Motor neuron (in vitro differentiated cells): ENCODE results near the gene PDIK1L. TPM values are rescaled to one million over a fixed set of nuclear protein-coding genes. Genes with fewer than 3 reads are reported as not detected.
"Not testable (repeated sequence)": the region's sequence is repeated elsewhere in the genome, so short reads cannot be mapped to it uniquely, and the experiment has no call there.

ENCODE experiments used
- ATAC-seq, 8 experiments: fragments of 200-7000 bp; cut with Tn5 transposase; replicated peaks in 6 of 8; 2 replicates each; pipeline ENCODE4 v1.8.0; 2021; ENCODE audit warnings: mild to moderate bottlenecking in 8 of 8, moderate library complexity in 8 of 8
- H3K27ac ChIP-seq, 2 donors: fragments of 250-450 bp; sonication (Bioruptor Pico); 2 replicates each; pipeline ENCODE4 v1.9.0; 2021; ENCODE audit warnings: antibody characterized with exemption in 2 of 2, mild to moderate bottlenecking in 2 of 2, moderate library complexity in 1 of 2
- H3K4me1 ChIP-seq, 2 donors: fragments of 250-450 bp; sonication (Bioruptor Pico); replicated peaks in 1 of 2; 2 replicates each; pipeline ENCODE4 v1.6.1; 2021; ENCODE audit warnings: antibody characterized with exemption in 2 of 2, mild to moderate bottlenecking in 2 of 2, moderate library complexity in 1 of 2
- H3K4me3 ChIP-seq, 5 donors: fragments of 250-450 bp; sonication (Bioruptor Pico); 2 replicates each; pipeline ENCODE4 v1.9.0; 2021; ENCODE audit warnings: antibody characterized with exemption in 5 of 5, mild to moderate bottlenecking in 5 of 5, moderate library complexity in 4 of 5
- WGBS, 10 experiments: fragments of 450-650 bp; shearing (Covaris generic); methylation state at CpG; one replicate each; pipeline ENCODE4 v1.0.0; 2022; 5-methylcytosine and 5-hydroxymethylcytosine counted together
- in situ Hi-C, 9 experiments: fragments of 400-800 bp; cut with MboI; loops; one replicate each; pipeline ENCODE4 v1.15.0; 2021; ENCODE audit warnings: low sequenced_read_pairs in 9 of 9, low pct_unique_long_range_greater_than_20kb in 2 of 9; ENCODE audit not compliant: unreplicated experiment in 9 of 9
- total RNA-seq, 8 experiments: library from RNA; unstranded; fragments of 300-600 nt; gene quantifications; 2 replicates each; pipeline versions ENCODE4 v1.2.3 to v1.2.4, GENCODE V29; 2022

The PDIK1L gene
- total RNA-seq, 8 experiments from 2014 or later = 1.7 to 33.5 (median 24.1) TPM

GRCh38 chr1:26094677-26095383 lies 16.8 kb upstream of the PDIK1L start:
- H3K4me3 ChIP-seq = no peak overlapping the region
- ATAC-seq = peak in 7 of 8 experiments; percentile 27 to 94 (median 70)
- peaks cover 12 to 16% of the 10 kb centered on the region in 2 donors for H3K4me1 ChIP-seq
- H3K27ac ChIP-seq = peak overlapping the region in 1 of 2 donors; percentile 4
- in situ Hi-C loops = no loop called here
- 0 to 92% (median 58%) methylated on average over 1 to 10 of the region's 17 CpGs; no CpG with 5 or more reads in 3 of the 10 experiments for WGBS, 10 experiments

- in situ Hi-C loops = no loop called here
- peaks cover 12 to 16% of the 10 kb centered on the region in 2 donors for H3K4me1 ChIP-seq
- H3K27ac ChIP-seq = no peak overlapping the region
- ATAC-seq = no peak
- H3K4me3 ChIP-seq = no peak overlapping the region
- WGBS, 10 experiments = 50 to 83% (median 75%) methylated on average over 1 to 2 of the region's 2 CpGs; no CpG with 5 or more reads in 3 of the 10 experiments
These were observed 15.2 kb upstream of the PDIK1L start for GRCh38 chr1:26096471-26096870.

GRCh38 chr1:26097696-26098095 lies 13.9 kb upstream of the PDIK1L start:
- peak in 3 of 8 experiments; percentile 3 to 15 (median 7) for ATAC-seq
- in situ Hi-C loops = no loop called here
- H3K4me1 ChIP-seq = peaks cover 12 to 16% of the 10 kb centered on the region in 2 donors
- no peak overlapping the region for H3K4me3 ChIP-seq
- H3K27ac ChIP-seq = no peak overlapping the region

GRCh38 chr1:26098602-26099001 lies 13.0 kb upstream of the PDIK1L start:
- Histone ChIP-seq H3K4me3 (no peak overlapping the region), H3K27ac (no peak overlapping the region), H3K4me1 (peaks cover 11 to 14% of the 10 kb centered on the region in 2 donors)
- in situ Hi-C loops = no loop called here
- WGBS, 10 experiments = 87 to 100% (median 97%) methylated on average over 3 to 4 of the region's 4 CpGs; no CpG with 5 or more reads in 2 of the 10 experiments
- no peak for ATAC-seq

GRCh38 chr1:26099780-26100179 lies 11.8 kb upstream of the PDIK1L start:
- ATAC-seq = no peak

GRCh38 chr1:26100204-26100603 lies 11.4 kb upstream of the PDIK1L start:
- not testable (repeated sequence) for H3K4me1 ChIP-seq, H3K4me3 ChIP-seq, ATAC-seq, H3K27ac ChIP-seq
- 40 to 100% (median 69%) methylated on average over 1 to 10 of the region's 10 CpGs; no CpG with 5 or more reads in 1 of the 10 experiments for WGBS, 10 experiments
- in situ Hi-C loops = loop anchor here in 2 of 9 experiments (10.0 kb wide), 1 partner anchor 55 kb away; the partner anchor contains the start of gene FAM110D (in 2 of the 2)

More at GRCh38 chr1:26099780-26100179, 11.8 kb upstream of the PDIK1L start:
- Histone ChIP-seq H3K27ac (no peak overlapping the region), H3K4me1 (peaks cover 3% of the 10 kb centered on the region in 2 donors), H3K4me3 (no peak overlapping the region)
- WGBS, 10 experiments = 83 to 100% (median 100%) methylated on average over 1 to 3 of the region's 3 CpGs; no CpG with 5 or more reads in 3 of the 10 experiments
- in situ Hi-C loops = loop anchor here in 2 of 9 experiments (10.0 kb wide), 1 partner anchor 55 kb away; the partner anchor contains the start of gene FAM110D (in 2 of the 2)

- in situ Hi-C loops = loop anchor here in 2 of 9 experiments (10.0 kb wide), 1 partner anchor 53 kb away; the partner anchor contains the start of gene FAM110D (in 2 of the 2)
- Histone ChIP-seq H3K4me1 (peaks cover 3 to 4% of the 10 kb centered on the region in 2 donors), H3K27ac (no peak overlapping the region), H3K4me3 (no peak overlapping the region)
- ATAC-seq = peak in 3 of 8 experiments; percentile 50 to 81 (median 67)
- WGBS, 10 experiments = 0 to 100% (median 74%) methylated on average over 1 to 3 of the region's 3 CpGs; no CpG with 5 or more reads in 1 of the 10 experiments
These were observed 9.5 kb upstream of the PDIK1L start for GRCh38 chr1:26102119-26102518.

- Histone ChIP-seq H3K4me1 (peaks cover 3 to 4% of the 10 kb centered on the region in 2 donors), H3K27ac (no peak overlapping the region), H3K4me3 (no peak overlapping the region)
- no peak for ATAC-seq
- 40 to 80% (median 50%) methylated on average over 1 to 2 of the region's 2 CpGs; no CpG with 5 or more reads in 3 of the 10 experiments for WGBS, 10 experiments
- in situ Hi-C loops = loop anchor here in 2 of 9 experiments (10.0 kb wide), 1 partner anchor 52 kb away; the partner anchor contains the start of gene FAM110D (in 2 of the 2)
These were observed 9.1 kb upstream of the PDIK1L start for GRCh38 chr1:26102526-26102925.

GRCh38 chr1:26105226-26105548 lies 6.4 kb upstream of the PDIK1L start:
- not testable (repeated sequence) for ATAC-seq
- WGBS, 10 experiments = 21 to 100% (median 38%) methylated on average over 1 to 5 of the region's 5 CpGs; no CpG with 5 or more reads in 2 of the 10 experiments
- in situ Hi-C loops = loop anchor here in 2 of 9 experiments (10.0 kb wide), 1 partner anchor 50 kb away; the partner anchor contains the start of gene FAM110D (in 2 of the 2)

GRCh38 chr1:26109229-26110164 lies 2.1 kb upstream of the PDIK1L start:
- no peak for ATAC-seq
- peaks cover 13 to 16% of the 10 kb centered on the region in 2 donors for H3K4me1 ChIP-seq
- WGBS, 10 experiments = 69 to 100% (median 98%) methylated on average over 1 to 5 of the region's 5 CpGs
- in situ Hi-C loops = loop anchor here in 2 of 9 experiments (10.0 kb wide), 1 partner anchor 45 kb away; the partner anchor contains the start of gene FAM110D (in 2 of the 2)
- H3K27ac ChIP-seq = peak overlapping the region in 1 of 2 donors; percentile 98
- H3K4me3 ChIP-seq = peak overlapping the region in 3 of 5 donors; percentile 74 to 87 (median 80)

More at GRCh38 chr1:26105226-26105548, 6.4 kb upstream of the PDIK1L start:
- H3K4me1 ChIP-seq, H3K27ac ChIP-seq, H3K4me3 ChIP-seq: not testable (repeated sequence)

- in situ Hi-C loops = no loop called here
- H3K27ac ChIP-seq = peak overlapping the region; percentile 98
- ATAC-seq = peak; percentile 54 to 82 (median 78)
- H3K4me3 ChIP-seq = peak overlapping the region; percentile 74 to 87 (median 83)
- H3K4me1 ChIP-seq = peaks cover 11 to 12% of the 10 kb centered on the region in 2 donors
- whole genome bisulfite sequencing, 10 experiments = 0% methylated on average over 2 to 16 of the region's 85 CpGs; no CpG with 5 or more reads in 5 of the 10 experiments
These were observed 694 bp upstream of the PDIK1L start for GRCh38 chr1:26110731-26111529.

GRCh38 chr1:26112407-26112775 lies 767 bp downstream of the PDIK1L start:
- peaks cover 11 to 12% of the 10 kb centered on the region in 2 donors for H3K4me1 ChIP-seq
- peak overlapping the region; percentile 77 to 80 for H3K27ac ChIP-seq
- peak in 1 of 8 experiments; percentile 0 for ATAC-seq
- peak overlapping the region; percentile 74 to 87 (median 83) for H3K4me3 ChIP-seq
- in situ Hi-C loops = no loop called here
- 5 to 20% (median 8%) methylated on average over 1 to 8 of the region's 9 CpGs; no CpG with 5 or more reads in 5 of the 10 experiments for WGBS, 10 experiments
